GM21367 (cell line): ENCODE measurements around the gene PLCG2.
A peak's percentile ranks its signal among the peaks of the same experiment; 100 is the strongest.
"Not testable (repeated sequence)": the region's sequence is repeated elsewhere in the genome, so short reads cannot be mapped to it uniquely, and the experiment has no call there.

ENCODE experiments used
- ATAC-seq: cut with Tn5 transposase; IDR thresholded peaks from one replicate; pipeline ENCODE4 v1.9.1; 2021; ENCODE audit not compliant: unreplicated experiment

The PLCG2 gene

DNA sequence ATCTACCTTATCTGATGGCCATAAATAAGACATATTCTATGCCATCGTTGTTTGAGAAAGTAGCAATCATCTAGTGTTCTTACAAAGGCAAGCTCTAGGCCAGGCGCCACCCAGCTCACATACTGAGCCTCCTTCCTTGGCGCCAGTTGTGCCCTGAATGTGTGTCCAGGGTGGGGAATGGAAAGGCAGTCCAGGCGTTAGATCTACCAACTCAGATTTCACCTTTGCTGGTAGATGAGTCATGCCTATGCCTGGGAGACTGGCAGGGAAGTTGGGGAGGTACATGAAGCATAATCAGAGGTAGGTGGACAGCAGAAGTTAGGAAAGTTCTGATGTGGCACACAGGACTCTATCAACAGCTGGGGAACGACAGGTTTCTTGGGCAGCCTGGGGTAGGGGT is 208.6 kb downstream of the PLCG2 start:
- no peak for ATAC-seq

- no peak for ATAC-seq
Observed at GRCh38 chr16:81992859-81993258, 213.8 kb downstream of the PLCG2 start.

DNA sequence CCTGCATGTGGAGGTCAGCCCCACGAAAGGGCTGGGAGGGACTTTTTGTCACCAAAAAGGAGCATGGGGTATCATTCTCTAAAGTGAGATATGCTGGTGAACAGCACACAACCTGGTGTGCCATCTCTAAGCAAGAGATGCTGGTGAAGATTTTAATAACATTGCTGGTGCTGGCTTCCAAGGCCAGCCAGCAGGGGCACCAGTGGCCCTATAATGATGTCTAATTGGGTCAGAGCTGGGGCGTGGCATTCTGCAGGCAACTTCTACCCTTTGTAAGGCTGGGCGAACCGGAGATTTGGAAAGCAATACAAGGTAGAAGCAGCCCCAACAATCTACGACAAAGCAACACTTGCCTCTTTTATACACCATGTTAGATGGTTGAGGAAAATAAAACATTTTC is 215.4 kb downstream of the PLCG2 start:
- no peak for ATAC-seq

DNA sequence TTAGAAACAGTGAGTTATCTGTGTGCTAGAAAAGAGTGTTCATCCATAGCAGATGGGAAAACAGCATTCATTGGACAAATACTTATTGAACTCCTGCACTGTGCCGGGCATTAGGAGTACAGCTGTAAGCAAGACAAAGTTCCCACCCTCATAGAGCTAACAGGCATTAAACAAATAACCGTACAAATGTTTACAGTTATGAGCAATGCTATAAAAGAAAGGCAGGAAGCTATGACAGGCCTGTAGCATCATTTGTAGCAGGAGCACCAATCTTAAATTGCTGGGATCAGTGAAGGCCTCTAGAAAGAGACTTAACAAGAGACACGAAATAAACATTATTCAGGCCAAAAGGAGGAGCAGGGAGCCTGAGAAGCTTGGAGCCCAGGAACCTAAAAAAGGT is 216.6 kb downstream of the PLCG2 start:
- no peak for ATAC-seq

- no peak for ATAC-seq
Observed at GRCh38 chr16:81996664-81997509, 217.8 kb downstream of the PLCG2 start.

GRCh38 chr16:81997738-81998137 is 218.6 kb downstream of the PLCG2 start:
- ATAC-seq = no peak

DNA sequence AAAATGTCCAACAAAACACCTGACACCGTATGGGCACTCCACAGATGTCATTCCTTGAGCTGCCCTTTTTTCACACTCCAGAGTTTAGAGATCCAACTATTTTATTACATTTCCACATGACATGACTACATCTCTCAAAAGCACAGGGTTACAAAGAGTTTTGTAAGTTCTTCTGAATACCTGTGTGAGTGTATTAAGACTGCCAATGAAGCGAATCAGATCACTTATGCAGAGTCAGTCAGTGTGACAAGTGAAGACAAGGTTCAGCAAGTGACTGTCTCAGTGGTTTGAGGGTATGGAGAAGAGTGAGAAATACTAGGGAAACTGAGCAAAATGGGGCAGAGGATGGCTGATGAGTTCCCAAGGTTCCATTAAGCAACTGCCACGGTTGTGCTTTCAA is 223.7 kb downstream of the PLCG2 start:
- no peak for ATAC-seq

DNA sequence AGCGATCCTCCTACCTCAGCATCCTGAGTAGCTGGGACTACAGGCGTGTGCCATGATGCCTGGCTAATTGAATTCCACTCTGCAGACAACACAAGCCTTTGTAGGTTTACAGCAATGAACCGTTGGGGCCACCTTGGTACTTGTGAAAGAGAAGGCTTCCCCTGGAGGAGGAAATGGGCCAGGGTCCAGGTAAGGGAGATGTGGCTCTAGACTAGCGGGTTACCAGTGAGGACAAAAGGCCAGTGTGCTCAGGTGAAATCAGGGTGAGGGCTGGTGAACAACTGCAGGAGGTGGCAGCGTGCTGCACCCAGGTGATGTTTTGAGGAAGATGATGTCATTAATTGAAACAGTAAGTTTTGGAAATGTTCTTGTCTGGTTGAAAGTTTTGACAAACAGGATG is 225.5 kb downstream of the PLCG2 start:
- ATAC-seq = no peak

DNA sequence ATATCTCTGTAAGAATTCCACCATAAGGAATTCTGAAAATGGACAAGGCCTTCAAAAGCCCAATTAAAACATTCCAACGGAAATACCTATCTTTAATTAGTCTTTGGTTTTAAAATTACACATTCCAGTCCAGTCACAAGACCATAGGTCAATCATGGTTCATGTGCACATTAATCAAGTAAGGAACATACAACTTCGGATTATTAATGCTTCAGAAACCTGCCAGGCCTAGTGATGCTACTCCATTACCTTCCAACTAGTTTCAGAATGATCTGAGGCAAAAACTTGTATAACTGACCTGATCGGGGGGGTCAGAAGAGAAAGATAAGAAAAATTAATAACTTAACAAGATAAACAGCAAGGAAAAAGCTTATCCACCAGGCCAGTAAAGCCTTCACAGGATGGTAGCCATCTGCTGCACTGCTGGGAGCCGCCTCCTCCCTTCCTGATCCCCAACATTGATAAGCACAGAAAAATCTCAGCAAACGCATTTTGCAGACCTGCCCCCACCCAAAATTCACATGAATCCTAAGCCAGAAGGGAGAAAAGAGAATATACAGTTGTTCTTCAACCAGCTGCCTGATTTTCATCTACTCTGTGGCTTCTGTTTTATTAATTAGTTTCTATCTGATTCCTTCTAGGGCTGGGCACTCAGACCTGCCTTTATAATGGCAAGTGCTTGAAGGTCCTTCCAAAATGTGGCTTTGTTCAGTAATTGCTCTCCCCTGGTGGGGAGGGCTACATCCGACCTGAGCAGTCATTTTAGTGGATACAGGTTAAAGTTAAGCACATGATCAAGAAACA is 226.1 kb downstream of the PLCG2 start:
- ATAC-seq = no peak

GRCh38 chr16:82006036-82006435 is 226.9 kb downstream of the PLCG2 start:
- no peak for ATAC-seq

DNA sequence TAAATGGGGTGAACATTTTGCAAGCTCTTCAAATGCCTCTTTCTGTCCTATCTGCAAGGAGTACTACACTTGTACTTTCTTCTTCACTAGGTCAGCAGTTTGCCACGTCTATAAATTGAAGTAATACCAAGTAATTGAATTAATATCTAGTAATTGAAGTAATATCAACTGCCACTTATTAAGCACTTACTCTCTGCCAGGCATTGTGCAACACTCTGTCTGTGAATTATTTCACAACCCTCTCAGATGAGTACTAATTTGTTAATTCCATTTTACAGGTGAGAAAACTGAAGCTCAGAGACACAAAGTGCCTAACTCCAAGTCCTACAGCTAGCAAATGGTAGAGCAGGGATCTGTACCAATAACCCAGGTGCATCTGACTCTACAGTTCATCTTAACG is 228.1 kb downstream of the PLCG2 start:
- ATAC-seq = no peak

DNA sequence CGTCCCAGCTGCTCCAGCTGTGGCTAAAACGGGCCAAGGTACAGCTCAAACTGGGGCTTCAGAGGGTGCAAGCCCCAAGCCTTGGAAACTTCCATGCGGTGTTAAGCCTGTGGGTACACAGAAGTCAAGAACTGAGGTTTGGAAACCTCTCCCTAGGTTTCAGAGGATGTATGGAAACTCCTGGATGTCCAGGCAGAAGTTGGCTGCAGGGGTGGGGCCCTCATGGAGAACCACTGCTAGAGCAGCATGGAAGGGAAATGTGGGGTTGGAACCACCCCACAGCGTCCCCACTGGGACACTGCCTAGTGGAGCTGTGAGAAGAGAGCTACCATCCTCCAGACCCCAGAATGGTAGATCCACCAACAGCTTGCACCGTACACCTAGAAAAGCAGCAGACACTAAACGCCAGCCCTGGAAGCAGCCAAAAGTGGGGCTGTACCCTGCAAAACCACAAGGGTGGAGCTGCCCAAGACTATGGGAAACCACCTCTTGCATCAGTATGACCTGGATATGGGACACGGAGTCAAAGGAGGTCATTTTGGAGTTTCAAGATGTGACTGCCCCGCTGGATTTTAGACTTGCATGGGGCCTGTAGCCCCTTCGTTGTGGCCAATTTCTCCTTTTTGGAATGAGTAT is 230.0 kb downstream of the PLCG2 start:
- ATAC-seq = no peak

- not testable (repeated sequence) for ATAC-seq
Observed at GRCh38 chr16:82009789-82010188, 230.7 kb downstream of the PLCG2 start.

DNA sequence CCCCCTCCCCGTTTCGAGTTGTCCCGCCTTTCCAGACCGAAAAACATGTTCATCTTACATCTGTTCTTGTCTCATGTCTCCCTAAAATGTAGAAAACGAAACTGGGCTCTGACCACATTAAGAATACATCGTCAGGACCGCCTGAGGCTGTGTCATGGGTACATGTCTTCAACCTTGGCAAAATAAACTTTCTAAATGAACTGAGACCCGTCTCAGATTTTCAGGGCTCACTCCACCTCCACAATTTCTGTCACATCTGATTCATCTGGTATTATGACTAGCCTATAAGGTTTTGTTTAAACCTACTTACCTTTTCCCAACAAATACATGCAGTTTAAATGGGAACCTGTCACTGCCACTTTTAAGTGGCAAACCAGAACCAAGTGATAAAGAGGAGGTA is 231.6 kb downstream of the PLCG2 start:
- no peak for ATAC-seq

DNA sequence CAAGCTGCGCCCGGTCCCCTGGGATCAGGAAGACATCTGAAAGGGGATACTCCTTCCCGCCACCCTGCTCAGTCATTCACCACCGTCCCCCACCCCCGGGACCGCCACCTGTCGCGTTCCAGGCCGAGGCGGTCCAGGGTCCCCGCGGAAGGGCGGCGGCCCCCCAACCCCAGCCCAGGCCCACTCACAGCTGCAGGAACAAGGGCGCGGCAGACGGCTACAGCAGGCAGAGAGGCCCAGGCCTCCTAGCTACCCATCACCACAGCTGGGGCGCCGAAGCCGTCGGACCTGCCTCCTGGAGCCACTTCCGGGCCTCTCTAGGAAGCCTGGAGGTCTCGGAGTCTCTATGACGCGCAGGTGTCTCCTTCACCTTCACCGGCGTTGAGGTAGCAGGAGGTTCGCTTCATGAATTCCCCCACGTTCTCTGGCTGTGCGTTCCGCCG is 232.1 kb downstream of the PLCG2 start, which contains the start of gene SDR42E1:
TSS of gene SDR42E1 (minus strand) at position 272 of the 443 bp plus-strand sequence. CDS start 10,612 bp downstream, outside the sequence.
- peak; percentile 98 for ATAC-seq
